IPS-11a (cell line): ENCODE data around the gene NFYA.

ENCODE experiments used
- H3K4me3 ChIP-seq: one replicate; pipeline ENCODE4 v1.5.1; 2013; ENCODE audit warnings: low read depth, low read length, control low read depth

NFYA gene

GRCh38 chr6:41072836-41073202 lies at the start of gene NFYA:
TSS of gene NFYA (plus strand) at chr6:41072974. CDS start at chr6:41079090, 6,116 bp downstream.
- peak within 1 kb of the TSS; percentile 90 for H3K4me3 ChIP-seq

- H3K4me3 ChIP-seq, result no peak overlapping the region
Observed at GRCh38 chr6:41023114-41023513, 49.7 kb upstream of the NFYA start.

- H3K4me3 ChIP-seq, result no peak overlapping the region
Observed at GRCh38 chr6:41025966-41026530, 46.7 kb upstream of the NFYA start.

- peak overlapping the region; percentile 47 for H3K4me3 ChIP-seq
Observed at GRCh38 chr6:41027241-41027640, 45.5 kb upstream of the NFYA start.

GRCh38 chr6:41027799-41028560 lies 44.8 kb upstream of the NFYA start:
- H3K4me3 ChIP-seq, result peak overlapping the region; percentile 47

GRCh38 chr6:41028561-41029412 lies 44.0 kb upstream of the NFYA start:
- peak overlapping the region; percentile 47 for H3K4me3 ChIP-seq

GRCh38 chr6:41032830-41033229 lies 39.9 kb upstream of the NFYA start:
- no peak overlapping the region for H3K4me3 ChIP-seq

- H3K4me3 ChIP-seq, result no peak overlapping the region
Observed at GRCh38 chr6:41033776-41034175, 39.0 kb upstream of the NFYA start.

- H3K4me3 ChIP-seq, result no peak overlapping the region
Observed at GRCh38 chr6:41036186-41036585, 36.6 kb upstream of the NFYA start.

GRCh38 chr6:41036601-41037000 lies 36.2 kb upstream of the NFYA start:
- H3K4me3 ChIP-seq, result no peak overlapping the region

GRCh38 chr6:41037107-41037900 lies 35.5 kb upstream of the NFYA start:
- no peak overlapping the region for H3K4me3 ChIP-seq

- H3K4me3 ChIP-seq, result no peak overlapping the region
Observed at GRCh38 chr6:41038205-41038604, 34.6 kb upstream of the NFYA start.

- H3K4me3 ChIP-seq, result no peak within 1 kb of the TSS
Observed at GRCh38 chr6:41039060-41039998, 33.4 kb upstream of the NFYA start, which contains the start of gene UNC5CL. TSS of gene UNC5CL (minus strand) at chr6:41039221. CDS start at chr6:41035074, 4,147 bp downstream.

GRCh38 chr6:41040101-41040939 lies 32.5 kb upstream of the NFYA start:
- no peak overlapping the region for H3K4me3 ChIP-seq

- H3K4me3 ChIP-seq, result no peak overlapping the region
Observed at GRCh38 chr6:41040940-41041536, 31.7 kb upstream of the NFYA start.

GRCh38 chr6:41042226-41043055 lies 30.3 kb upstream of the NFYA start, which contains the start of gene TSPO2:
TSS of gene TSPO2 (plus strand) at chr6:41042467. CDS start at chr6:41042986, 519 bp downstream.
- no peak within 1 kb of the TSS for H3K4me3 ChIP-seq

- H3K4me3 ChIP-seq, result no peak overlapping the region
Observed at GRCh38 chr6:41043151-41043550, 29.6 kb upstream of the NFYA start.
